GM18907 (cell line): Measurements from ENCODE around the gene STK39.

Experiments
- ATAC-seq: cut with Tn5 transposase; IDR thresholded peaks from one replicate; pipeline ENCODE4 v1.9.1; 2021; ENCODE audit warnings: mild to moderate bottlenecking, moderate library complexity; ENCODE audit not compliant: unreplicated experiment

Gene STK39

DNA sequence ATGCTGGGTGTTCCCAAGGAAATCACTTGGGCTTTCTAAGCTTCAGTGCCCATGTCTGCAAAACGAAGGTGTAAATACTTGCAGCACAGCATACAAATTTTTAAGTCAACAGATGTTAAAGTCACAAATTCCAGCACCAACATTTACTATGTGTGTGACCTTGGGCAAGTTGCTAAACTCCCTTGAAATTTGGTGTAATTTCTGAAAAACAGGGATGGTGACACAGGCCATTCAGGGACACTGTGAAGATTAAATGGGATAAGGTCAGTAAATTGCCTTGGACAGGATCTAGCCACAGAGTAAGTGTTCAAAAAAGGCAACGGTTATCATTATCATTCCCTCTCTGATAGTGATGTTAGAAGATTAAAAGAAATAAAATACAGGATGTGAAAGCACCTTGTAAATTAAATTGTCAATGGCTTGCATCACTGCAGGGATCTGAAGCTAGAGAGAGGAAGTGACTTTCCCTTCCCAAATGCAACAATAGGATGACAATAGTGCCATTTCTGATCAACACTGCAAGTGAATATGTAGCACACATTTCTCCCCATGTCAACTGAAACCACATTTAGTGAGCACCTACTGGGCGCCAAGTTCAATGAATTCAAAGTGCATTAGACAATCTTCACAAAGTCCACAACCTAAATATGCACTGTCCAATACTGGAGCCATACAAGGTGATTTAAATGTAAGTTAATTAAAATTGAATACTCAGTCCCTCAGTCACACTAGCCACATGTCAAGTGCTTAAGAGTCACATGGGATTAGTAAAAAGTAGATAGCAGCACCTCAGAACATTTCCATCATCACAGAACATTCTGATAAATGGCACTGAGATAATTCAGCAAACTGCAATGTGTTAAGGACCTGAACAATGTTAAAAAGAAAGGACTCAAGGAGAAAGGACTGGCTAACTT is 81.2 kb downstream of the STK39 start:
- ATAC-seq, result no peak

DNA sequence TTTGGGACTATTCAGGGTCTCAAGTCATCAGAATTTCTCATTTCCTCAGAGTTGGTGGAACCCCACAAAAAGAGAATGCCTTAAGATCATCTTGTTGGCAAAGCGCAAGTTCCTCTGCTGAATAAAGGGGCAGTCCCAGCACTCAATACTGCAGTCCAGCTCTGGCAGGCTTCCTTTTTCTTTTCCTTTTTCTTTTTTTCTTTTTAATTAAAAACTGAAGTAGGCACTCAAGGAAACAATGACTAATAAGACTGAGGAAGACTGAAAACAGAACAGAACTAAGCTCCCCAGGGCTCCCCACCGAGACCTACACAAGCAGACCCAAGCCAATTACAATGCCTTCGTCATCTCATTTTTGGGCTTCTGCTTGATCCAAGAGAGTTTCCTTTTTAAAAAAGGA is 82.0 kb downstream of the STK39 start:
- ATAC-seq, result no peak

DNA sequence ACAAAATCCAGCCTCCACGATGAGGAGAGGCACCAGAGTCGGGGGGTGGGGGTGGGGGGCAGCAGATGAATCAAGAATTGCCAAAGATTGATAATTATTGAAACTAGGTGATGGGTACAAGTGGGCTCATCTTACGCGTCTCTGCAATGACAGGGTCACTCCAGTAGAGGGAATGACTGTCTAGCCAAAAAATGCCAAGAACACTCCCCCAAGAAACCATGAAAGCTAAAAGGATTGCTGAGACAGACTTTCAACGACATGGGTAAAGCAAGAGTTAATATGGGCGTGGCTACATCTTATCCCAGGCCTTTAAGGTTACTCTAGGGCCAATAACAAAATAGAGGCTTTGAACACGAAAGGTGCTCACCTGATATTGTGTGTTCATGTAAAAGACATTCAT is 86.5 kb downstream of the STK39 start:
- ATAC-seq, result peak; percentile 52

DNA sequence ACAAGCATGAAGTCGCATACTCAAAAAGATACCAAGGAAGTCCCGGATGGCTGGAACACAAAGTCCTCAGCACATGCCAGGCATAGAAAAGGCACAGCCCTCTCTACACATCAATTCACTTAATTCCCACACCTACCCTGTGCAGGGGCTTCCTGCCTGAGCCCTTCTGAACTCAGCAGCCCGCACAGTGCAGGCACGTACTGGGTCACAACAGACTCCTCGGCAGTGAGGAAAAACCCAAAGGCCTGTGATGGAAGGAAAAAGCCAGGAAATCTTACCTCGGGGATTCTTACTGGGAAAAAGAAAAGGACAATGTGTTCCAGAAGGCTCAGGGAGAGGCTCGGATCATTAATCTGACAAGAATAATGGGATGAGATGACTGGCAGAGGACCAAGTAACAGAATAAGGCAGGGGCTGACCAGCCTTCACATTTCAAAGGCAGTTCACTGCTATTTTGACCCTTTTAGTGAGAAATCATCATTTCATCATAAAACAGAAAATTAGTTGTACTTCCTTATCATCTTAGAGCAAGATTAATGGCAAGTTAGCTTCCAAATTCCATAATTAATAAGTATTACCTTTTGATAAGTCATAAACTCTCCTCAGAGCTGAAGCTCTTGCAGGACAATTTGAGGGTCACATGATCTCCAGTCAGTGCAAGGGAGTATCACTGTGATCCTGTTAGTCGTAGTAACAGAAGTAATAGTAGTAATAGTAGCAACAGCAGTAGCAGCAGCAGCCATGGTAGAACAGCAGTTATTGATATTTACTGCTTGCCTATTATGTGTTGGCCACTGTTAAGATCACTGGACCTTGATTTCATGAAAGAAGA is 87.4 kb downstream of the STK39 start:
- no peak for ATAC-seq

DNA sequence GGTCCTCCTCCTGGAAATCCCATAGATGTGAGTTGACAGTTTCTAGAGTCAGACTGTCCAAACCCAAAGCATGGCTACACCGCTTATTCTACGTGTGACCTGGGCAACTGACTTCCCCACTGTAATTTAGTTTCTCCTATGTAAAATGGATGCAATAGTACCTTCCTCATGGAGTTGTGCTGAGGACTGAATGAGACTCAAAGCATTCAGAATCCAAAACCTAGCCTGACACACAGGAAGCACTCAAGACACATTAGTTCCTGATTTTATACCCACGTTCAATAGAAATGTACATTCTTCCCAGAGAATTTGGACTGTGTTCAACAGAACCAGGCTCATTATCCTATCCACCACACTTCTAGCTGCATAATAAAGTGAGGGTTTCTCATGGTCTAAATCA is 88.8 kb downstream of the STK39 start:
- ATAC-seq, result no peak

DNA sequence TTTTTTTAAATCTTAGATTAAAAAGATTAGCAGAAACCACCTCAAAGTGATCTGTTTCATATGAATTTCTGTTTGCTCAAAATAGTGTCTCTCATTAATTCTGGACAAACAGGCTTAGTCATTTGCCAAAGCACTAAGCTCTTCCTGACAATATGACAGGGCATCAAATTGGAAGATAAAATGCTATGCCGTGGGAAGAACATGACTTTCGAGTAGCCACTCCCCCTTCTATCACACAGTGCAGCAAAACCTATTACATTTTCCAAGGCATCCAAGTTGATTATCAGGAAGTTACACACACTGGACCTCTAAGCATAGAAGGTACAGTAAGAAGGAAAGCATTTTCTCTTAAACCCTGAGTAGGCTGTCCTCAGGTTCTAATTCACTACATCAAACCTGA is 89.5 kb downstream of the STK39 start:
- ATAC-seq, result no peak

DNA sequence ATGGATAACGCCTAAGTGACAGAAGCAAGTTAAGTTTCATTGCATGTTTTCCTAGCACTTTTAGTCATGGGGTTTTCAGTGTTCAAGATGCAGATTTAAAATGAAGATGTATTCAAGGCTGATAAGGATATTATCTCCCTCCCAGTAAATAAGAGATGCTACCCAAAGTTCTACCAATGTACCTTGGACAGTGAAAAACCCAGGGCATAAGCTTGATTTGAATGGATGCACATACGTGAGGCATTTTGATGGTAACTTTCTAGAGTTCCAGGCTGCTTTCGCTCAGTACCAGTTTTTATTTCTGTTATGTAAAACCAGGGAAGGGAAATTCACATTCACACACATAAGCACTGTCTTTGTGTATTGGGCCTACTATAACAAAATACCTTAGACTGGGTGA is 90.3 kb downstream of the STK39 start:
- no peak for ATAC-seq

DNA sequence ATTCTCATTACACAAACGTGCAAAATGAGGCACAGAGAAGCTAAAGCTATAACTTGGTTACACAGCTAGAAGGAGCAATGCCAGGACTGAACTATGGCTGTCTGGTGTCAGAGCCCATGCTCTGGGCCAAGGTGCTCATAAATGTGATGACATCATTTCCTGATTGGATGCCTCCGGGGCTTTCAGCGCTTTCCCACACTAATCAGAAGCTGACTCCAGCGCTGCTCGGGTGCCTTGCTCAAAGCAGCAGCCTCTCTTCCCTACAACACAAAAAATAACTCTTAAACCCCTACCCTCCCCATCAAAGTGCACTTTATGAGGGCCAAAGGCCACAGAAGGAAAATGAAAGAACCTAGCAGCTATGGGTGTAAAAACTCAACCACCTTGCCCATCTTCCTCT is 90.7 kb downstream of the STK39 start:
- ATAC-seq, result no peak

DNA sequence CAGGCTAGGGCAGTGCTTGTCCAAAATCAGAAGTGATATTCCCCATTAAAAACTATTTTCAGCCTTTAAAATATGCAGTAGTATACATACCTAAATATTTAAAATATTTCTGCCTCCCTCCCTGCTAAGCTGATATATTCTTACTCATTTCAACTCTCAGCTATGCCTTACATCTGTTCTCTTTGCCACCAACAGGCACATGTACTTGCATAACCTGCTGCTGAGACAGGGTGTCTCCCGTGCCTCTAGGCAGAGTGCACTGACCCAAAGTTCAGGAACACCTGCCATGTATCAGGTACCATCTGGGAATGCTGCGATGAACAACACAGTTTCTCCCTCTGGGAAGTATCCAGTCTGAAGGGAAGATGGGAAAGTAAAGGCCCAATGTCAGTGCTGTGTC is 91.7 kb downstream of the STK39 start:
- ATAC-seq, result no peak

DNA sequence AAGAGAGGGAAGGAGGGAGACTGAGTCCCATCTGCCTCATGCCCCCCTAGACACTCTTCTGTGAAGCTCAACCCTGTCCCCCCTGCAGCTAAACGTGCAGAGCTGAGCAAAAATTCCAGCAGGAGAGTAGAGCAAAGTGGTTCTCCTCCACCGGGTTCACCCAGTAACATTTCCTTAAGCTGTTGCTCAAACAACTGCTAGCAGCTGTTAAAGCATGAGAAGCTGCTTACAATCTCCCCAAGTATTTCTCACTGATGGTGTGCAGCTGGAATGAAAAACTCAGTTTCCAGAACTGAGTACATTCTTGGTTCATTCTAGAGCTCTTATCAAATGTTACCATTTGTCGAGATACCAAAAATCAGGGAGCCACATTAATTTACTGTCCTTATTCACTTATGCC is 92.3 kb downstream of the STK39 start:
- ATAC-seq, result no peak

DNA sequence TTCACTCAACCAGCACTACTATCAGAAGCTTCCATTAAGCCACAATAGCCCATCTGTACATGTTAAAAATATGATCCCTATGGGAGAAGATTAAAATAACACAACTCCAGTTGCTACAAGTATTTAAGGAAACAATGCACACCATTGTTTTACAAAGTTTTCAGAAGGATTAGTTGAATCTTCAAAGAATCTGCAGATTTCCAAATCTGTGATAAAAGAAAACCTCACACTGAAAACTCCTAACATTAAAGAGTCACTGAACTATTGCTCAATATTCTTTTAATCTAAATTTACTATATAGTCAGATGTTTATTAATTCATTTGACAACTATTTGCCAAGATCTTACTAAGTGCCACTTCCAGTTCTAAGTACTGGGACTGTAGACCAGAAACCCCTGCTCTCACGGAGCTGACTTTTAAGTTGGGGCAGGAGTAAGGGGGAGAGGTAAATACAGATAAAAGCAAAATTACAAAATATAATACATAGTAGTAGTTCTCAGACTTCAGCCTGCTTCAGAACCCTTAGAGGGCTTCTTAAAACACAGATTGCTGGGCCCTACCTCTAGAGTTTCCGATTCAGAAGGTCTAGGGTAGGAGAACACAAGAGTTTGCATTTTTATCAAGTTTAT is 94.4 kb downstream of the STK39 start:
- ATAC-seq, result no peak

DNA sequence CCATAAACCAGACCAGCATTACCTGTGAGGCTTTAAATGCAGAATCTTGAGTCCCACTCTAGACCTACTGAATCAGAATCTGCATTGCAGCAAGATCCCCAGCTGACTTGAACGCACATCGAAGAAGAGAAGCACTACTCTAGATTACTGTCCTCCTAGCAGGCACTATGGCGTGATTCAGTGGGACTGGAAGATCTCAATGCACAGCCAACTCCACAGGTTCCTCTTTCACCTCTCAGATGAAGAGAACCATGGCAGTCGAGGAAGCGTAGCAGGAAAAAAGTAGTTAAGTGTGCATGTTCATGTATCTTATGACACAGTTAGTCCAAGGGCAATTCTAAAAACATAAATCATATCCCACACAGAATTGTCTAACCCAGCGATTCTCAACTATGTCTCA is 97.4 kb downstream of the STK39 start:
- no peak for ATAC-seq

DNA sequence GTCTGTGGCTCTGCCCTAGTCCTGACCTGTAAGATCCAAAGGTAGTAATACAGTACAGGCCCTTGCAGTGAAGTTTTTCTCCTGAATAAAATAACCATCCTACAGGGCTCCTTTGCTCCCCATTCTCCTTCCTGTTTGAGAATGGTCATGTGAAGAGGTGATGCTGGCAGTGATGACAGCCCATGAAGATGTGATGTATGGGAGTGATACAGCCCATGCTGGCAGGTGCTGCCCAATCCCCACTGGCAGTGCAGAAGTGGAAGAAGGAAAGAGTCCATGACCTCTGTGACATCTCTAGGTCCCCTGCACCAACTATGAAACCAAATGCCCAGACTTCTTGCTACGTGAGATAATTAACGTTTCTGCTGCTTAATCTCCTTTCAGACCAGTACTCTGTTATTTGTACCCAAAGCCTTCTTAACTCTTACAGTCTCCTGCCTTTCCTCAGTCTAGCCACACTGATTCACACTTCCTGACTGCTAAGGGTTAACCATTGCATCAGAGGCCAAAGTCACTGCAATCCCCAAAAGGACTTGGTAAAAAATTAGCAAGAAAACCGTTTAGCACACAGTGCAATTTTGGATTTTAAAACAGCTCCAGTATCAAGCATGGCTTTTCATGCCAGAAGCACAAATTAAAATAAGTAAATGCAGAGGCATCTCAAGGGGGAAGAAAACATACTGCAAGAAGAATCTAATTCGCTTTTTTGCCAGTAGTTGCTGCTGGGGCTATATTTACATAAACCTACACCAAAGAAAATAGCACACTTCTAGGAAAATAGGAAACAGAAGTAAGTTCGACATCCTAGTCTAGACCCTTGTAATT is 98.0 kb downstream of the STK39 start:
- no peak for ATAC-seq

DNA sequence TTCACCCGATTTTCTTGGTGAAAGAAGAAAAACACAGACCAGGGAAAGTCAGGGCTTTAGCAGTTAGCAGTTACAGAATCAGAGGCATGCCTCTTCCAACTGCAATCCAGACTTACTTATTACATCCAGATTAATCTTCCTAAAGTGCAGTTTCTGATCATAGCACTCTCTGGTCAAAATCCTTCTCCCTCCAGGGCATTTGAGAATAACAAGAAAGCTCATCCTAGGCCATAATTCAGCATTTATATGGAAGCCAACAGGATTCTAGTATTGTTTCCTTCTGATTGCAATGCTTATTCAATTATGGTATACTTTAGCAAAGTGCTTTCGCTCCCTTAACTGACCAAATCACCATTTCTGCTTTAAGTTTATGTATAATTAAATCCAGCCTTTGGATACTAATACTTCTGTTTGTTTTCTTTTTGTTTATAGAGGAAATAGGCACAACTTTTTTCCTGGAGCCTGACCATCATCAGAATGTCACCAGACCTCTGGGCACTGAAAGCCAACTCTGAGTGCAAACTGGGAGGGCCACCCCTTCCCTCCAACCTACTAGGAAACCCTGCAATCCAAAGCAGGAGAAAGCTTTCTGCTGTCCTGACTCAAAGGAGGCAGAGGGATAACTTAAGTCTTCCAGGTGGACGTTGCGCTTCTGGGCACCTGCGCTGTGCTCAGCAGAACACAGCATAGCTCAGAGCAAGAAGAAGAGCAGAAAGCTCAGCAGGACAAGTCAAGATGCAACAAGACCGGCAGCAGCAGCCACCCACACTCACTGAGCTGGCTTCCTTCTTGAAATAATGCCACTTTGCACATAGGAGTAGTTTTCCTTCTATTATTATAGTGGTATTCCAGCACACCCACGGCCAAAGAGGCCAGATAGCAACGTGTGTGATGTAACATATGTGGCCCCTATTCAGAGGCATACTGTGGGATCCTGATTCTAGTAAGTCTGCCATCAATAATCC is 99.3 kb downstream of the STK39 start:
- ATAC-seq, result no peak

DNA sequence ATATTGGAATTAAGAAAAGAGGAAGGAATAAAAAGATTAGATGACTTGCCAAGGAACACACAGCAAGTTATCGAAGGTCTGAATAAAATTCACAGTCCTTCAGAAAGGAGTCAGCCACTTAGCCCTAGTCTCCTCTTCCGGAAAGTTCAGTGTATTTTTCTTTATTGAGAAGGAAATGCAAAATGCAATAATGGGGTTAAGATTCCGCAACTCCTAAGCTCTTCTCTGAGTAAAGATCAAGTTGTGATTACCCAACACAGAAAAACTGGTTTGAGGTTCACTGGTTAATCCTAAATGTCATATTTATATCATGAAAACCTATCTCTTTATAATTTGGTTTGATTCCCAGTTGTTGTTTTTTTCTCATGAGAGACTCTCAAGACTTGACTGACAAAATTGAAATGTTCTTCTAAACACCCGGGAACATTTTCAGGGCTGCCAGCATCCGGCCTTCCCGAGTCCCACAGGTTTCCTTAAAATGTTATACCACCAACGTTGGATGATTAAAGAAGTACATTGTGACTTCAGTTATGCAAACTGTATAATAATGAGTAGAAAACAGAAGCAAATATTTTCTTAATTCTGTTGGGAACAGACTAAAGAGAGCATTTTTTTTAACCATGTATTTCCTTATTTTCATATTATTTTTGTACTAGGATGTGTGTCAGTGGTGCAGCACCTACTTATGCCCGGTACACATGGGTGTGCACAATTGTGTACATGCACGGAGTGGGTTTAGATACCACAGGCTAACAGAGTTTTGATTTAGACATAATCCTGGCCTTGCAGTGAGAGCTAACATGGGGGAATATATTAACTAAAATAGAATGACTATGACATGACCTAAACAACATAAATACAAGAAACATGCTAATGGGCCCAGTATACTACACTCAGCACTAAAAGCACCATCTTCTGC is 100.2 kb downstream of the STK39 start:
- ATAC-seq, result no peak

DNA sequence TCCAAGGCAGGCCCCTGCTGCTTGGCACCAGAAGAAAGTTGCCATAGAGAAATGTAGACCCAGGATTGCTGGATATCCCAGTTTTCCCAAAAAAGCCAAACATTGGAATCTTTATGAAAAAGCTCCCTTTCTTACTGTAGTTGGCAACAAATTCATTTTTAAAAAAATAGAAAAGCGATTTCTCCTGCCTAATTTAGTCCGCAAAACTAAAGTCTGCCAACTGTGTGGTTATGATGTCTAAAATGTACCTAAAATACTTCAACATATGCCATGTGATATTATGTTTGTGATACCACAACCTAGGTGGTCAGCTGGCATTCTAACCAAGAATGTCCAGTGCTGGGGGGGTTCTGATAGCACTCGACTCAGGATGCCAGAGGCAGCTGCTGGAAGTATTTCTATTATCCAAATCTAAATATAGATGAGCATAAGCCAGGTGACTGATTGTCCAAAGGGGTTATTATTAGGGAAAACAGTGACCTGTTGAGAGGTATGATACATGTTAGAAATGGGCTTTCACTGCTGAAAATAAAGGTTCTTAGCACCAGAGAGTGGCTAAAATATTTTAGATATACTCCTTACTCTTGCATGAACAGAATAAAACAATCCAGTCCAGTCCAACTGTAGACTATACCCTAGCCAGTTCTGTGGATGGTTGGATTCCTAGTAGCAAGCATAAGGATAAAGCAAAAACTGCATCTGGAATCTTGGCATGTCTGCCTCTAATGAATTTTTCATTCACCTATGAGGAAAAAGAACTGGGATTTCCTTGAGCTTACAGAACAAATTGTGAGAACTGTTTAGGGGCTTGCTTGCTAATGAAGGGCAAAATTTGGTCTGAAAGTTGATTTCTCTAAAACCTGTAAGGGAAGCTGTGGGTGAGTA is 101.7 kb downstream of the STK39 start:
- ATAC-seq, result no peak

DNA sequence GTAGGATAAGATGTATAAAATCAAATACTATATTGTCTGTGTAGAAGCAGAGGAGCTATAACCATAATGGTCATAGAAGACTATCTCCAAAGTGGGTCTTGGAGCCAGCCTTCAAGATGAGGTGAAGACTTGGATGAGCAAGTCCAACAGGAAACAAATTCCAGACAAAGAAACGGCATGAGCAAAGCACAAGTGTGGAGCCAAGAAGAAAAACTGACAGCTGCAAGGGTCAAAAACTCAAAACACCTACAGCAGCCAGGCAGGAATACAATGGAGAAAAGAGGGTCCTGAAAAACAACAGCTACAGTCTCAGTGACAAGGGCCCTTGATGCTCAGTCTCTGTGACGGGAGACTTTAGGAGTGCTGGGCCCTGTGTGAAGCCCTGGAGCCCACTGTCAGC is 102.4 kb downstream of the STK39 start:
- ATAC-seq, result no peak

DNA sequence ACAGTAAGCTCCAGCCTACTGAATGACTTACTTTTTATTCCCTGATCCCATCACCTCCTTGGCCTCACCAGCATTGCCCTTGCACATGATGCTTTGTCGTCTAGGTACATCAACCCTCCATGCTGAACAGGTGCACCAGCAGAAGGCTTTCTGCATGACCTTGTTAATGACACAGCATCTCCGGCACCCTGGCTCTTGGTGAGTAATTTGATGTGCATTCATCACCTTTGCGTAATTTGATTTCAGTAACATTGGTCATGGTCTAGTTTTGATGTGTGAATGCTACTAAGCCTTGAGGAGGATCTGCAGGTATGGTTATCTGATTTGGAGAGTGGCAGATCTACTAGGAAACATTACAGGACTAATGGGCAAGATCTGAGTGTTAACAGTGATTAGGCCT is 103.6 kb downstream of the STK39 start:
- ATAC-seq, result no peak
